Subcutaneous adipose tissue (tissue), 4 donors: ENCODE measurements around the gene BIK. TPM values are rescaled to one million over a fixed set of nuclear protein-coding genes. Genes with fewer than 3 reads are reported as not detected.

Experiments used
- total RNA-seq, 4 donors: library from RNA; depleted of rRNA; stranded (reverse); fragments of >200 nt; gene quantifications; one replicate each; pipeline ENCODE4 v1.1.0, GENCODE V29; 2016
- TF ChIP-seq, protein P1 (sequence below): fragments of 450-650 bp; IDR thresholded peaks from one replicate; pipeline ENCODE4 v1.5.1; 2016; ENCODE audit warnings: low read depth, mild to moderate bottlenecking, control low read depth, antibody characterized with exemption, moderate library complexity

BIK gene
- total RNA-seq, 4 donors from 2014 or later: 1.4 TPM; not detected in 3

- TF ChIP-seq, protein P1, sequence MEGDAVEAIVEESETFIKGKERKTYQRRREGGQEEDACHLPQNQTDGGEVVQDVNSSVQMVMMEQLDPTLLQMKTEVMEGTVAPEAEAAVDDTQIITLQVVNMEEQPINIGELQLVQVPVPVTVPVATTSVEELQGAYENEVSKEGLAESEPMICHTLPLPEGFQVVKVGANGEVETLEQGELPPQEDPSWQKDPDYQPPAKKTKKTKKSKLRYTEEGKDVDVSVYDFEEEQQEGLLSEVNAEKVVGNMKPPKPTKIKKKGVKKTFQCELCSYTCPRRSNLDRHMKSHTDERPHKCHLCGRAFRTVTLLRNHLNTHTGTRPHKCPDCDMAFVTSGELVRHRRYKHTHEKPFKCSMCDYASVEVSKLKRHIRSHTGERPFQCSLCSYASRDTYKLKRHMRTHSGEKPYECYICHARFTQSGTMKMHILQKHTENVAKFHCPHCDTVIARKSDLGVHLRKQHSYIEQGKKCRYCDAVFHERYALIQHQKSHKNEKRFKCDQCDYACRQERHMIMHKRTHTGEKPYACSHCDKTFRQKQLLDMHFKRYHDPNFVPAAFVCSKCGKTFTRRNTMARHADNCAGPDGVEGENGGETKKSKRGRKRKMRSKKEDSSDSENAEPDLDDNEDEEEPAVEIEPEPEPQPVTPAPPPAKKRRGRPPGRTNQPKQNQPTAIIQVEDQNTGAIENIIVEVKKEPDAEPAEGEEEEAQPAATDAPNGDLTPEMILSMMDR: no peak
These were observed 34.4 kb downstream of the BIK start for GRCh38 chr22:43144949-43145348.

DNA sequence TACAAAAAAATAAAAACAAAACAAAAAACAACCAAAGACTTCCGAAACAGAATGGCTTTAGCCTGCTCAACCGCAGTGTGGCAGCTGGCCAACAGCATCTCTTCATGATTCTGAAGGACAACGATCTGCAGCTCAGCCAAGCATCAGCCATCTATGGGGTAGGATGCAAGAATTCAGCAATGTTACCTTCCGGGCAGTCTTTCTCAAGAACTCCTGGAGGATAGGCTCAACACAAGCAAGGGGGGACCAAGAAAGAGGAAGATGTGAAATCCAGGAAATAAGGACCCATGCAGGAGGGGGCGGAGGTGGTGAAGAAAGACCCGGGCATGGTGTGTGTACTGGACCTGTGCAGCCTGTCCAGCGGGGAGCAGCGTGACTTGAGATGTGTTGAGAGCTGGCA, 37.3 kb downstream of the BIK start:
- TF ChIP-seq, protein P1: no peak

GRCh38 chr22:43148581-43148980, 38.0 kb downstream of the BIK start:
- TF ChIP-seq, protein P1: no peak

DNA sequence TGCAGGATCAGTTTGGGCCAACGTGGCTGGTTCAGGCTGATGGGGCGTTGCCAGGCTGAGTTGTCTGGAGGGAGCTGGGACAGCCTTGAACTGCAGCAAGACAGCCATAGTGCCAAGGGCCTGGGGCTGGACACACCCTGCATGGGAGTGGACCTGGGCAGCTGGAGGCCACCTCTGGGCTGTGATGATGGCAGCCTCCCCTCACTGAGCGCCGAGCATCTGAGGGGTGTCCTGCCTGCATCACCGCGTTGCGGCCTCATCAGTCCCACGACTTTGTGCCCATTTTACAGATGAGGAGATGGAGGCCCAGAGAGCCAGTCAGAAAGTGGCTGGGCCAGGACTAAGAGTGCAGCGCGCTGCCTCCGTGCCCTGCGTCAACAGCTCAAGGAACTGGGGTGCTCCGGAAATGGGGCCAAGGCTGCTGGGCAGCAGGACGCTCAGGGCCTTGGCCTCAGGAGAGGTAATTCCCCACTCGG, 40.2 kb downstream of the BIK start:
- TF ChIP-seq, protein P1: no peak

- TF ChIP-seq, protein P1: no peak
These were observed 40.9 kb downstream of the BIK start, which contains the start of gene TSPO for GRCh38 chr22:43151251-43152002. TSS of gene TSPO (plus strand) at chr22:43151559. CDS start at chr22:43159239, 7,680 bp downstream.

GRCh38 chr22:43152003-43152356, 41.4 kb downstream of the BIK start:
- TF ChIP-seq, protein P1: no peak

DNA sequence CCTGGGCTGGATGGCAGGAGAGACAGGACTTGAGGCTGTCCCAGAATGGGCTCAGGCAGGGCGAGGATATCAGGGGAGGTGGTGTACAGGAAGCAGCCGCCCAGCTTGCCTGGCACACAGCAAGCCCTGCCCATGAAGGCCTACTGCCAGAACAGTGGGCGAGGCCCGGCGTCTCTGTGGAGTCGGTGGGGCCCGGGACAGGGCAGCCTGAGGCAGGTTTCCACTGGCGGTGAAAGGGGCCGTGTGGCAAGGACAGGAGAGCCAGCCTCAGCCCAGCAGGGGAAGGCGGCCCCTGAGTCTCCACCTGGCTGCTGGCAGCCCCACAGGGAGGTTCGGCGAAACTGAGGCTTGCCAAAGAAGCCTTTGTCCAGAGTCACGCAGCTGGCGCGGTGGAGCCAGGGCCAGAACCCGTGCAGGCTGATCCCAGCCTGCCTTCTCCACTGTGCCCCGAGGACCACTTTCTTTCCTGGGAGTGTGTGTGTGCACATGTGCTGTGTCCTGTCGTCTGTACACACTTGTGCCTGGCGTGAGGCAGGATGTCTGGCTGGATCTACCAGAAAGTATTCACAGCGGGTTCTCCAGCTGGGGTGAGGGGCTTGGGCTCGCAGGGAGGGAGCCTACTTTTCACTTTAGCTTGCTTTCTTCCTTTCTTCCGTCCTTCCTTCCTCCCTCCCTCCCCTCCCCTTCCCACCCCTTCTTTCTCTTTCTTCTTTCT, 42.0 kb downstream of the BIK start:
- TF ChIP-seq, protein P1: no peak
